NCI-H1048 (cell line): ENCODE measurements around the gene TMEM131.

ENCODE experiments used
- DNase-seq: peaks from one replicate; lab custom pipeline; 2025; lab: John Stamatoyannopoulos, UW

Gene TMEM131

GRCh38 chr2:97707362-97708047, 288.2 kb downstream of the TMEM131 start:
- DNase-seq, result no peak

GRCh38 chr2:97706708-97707345, 288.9 kb downstream of the TMEM131 start:
- DNase-seq, result no peak
